HG02642 (cell line): ENCODE measurements around the gene CD55.

ENCODE experiments used
- ATAC-seq: cut with Tn5 transposase; IDR thresholded peaks from one replicate; pipeline ENCODE4 v1.9.1; 2021; ENCODE audit warnings: mild to moderate bottlenecking; ENCODE audit not compliant: unreplicated experiment, poor library complexity

Gene CD55

DNA sequence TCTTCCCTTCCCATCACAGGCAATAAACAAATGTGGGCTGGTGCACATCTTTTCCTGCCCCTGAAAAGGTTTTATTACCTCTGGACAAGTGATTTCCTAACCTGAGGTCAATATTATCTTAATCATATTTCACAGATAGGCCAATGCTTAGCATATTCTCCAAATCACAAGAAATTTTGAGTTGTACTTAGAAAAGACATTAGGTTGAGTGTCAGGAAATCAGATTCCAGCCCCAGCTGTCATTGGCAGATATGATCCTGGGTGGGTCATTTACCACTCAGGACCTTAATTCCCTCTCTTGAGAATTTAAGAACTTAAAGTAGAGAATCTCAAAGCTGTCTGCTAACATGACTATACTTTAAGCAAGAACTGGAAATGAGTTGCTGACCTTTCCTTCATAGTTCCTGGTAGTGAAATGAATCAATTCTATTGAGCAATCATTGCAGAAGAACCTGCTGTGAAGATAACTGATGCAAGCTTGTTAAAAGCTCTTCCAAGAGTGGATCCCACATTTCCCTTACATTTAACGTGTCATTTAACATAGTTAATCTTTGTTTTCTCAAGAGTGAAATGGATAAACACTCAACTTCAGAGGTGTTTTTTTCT is 86.3 kb downstream of the CD55 start:
- no peak for ATAC-seq
